ENCODE data around the gene PITPNM3. TPM values are rescaled to one million over a fixed set of nuclear protein-coding genes. Genes with fewer than 3 reads are reported as not detected.

PITPNM3 gene
- total and polyA plus RNA-seq, 2 experiments from 2014 or later = 1.5 to 2.0 TPM

Small RNAs within 50 kb of the gene (small RNA-seq; reads per million reads assigned to genes)
- not detected for gene RF00017
- gene RNA5SP435 = 0.16 reads per million

Other genes starting within 250 kb of the PITPNM3 start
- gene AIPL1, start 121.4 kb downstream of the PITPNM3 start, total RNA-seq = not detected in 2 replicates
- gene AIPL1, start 121.4 kb downstream of the PITPNM3 start, polyA plus RNA-seq = not detected in 2 replicates
- 3.9 and 5.4 TPM in 2 replicates for gene PIMREG, start 112.1 kb downstream of the PITPNM3 start, total RNA-seq
- 10.5 and 11.8 TPM in 2 replicates for gene PIMREG, start 112.1 kb downstream of the PITPNM3 start, polyA plus RNA-seq
- gene KIAA0753, start 84.2 kb upstream of the PITPNM3 start, total RNA-seq = 10.9 and 12.0 TPM in 2 replicates
- gene KIAA0753, start 84.2 kb upstream of the PITPNM3 start, polyA plus RNA-seq = 4.0 and 6.0 TPM in 2 replicates
- gene TXNDC17, start 84.5 kb upstream of the PITPNM3 start, total RNA-seq = 61.0 and 106 TPM in 2 replicates
- 366 and 406 TPM in 2 replicates for gene TXNDC17, start 84.5 kb upstream of the PITPNM3 start, polyA plus RNA-seq
- gene MED31, start 95.0 kb upstream of the PITPNM3 start, total RNA-seq = 13.8 and 14.5 TPM in 2 replicates
- 43.0 and 44.2 TPM in 2 replicates for gene MED31, start 95.0 kb upstream of the PITPNM3 start, polyA plus RNA-seq
- gene C17orf100, start 95.2 kb upstream of the PITPNM3 start, total RNA-seq = 4.5 and 6.1 TPM in 2 replicates
- 5.5 and 6.7 TPM in 2 replicates for gene C17orf100, start 95.2 kb upstream of the PITPNM3 start, polyA plus RNA-seq
- gene SLC13A5, start 156.8 kb upstream of the PITPNM3 start, total RNA-seq = 15.2 and 18.5 TPM in 2 replicates
- gene SLC13A5, start 156.8 kb upstream of the PITPNM3 start, polyA plus RNA-seq = 7.3 and 7.5 TPM in 2 replicates
- 3.3 and 4.1 TPM in 2 replicates for gene XAF1, start 199.5 kb upstream of the PITPNM3 start, total RNA-seq
- gene XAF1, start 199.5 kb upstream of the PITPNM3 start, polyA plus RNA-seq = 1.2 and 1.9 TPM in 2 replicates
- gene FBXO39, start 219.7 kb upstream of the PITPNM3 start, total RNA-seq = not detected in 2 replicates
- gene FBXO39, start 219.7 kb upstream of the PITPNM3 start, polyA plus RNA-seq = 0.28 TPM in 1 of 2 replicates, not detected in the other

Data from hepatocyte (in vitro differentiated cells).